SJSA1 (cell line): ENCODE results near the gene GRK4. TPM values are rescaled to one million over a fixed set of nuclear protein-coding genes. Genes with fewer than 3 reads are reported as not detected.
"Not testable (repeated sequence)": the region's sequence is repeated elsewhere in the genome, so short reads cannot be mapped to it uniquely, and the experiment has no call there.

Experiments used
- DNase-seq, 2 experiments: peaks; one replicate each; pipeline ENCODE4 v3.0.0-alpha.2; 2015 to 2020; ENCODE audit warnings: low spot score in 2 of 2, low read depth in 1 of 2
- H3K27ac ChIP-seq: fragments of 250-450 bp; sonication (Bioruptor Pico); 2 replicates; pipeline ENCODE4 v1.5.1; 2020; ENCODE audit warnings: mild to moderate bottlenecking, moderate library complexity
- H3K27me3 ChIP-seq: fragments of 250-450 bp; sonication (Bioruptor Pico); replicated peaks from 2 replicates; pipeline ENCODE4 v1.5.1; 2020; ENCODE audit warnings: mild to moderate bottlenecking, moderate library complexity
- H3K36me3 ChIP-seq: fragments of 250-450 bp; sonication (Bioruptor Pico); 2 replicates; pipeline ENCODE4 v1.5.1; 2020; ENCODE audit warnings: mild to moderate bottlenecking
- H3K4me1 ChIP-seq: fragments of 250-450 bp; sonication (Bioruptor Pico); replicated peaks from 2 replicates; pipeline ENCODE4 v1.6.1; 2021; ENCODE audit warnings: mild to moderate bottlenecking
- H3K4me3 ChIP-seq: fragments of 250-450 bp; sonication (Bioruptor Pico); 2 replicates; pipeline ENCODE4 v1.5.1; 2020; ENCODE audit warnings: mild to moderate bottlenecking
- H3K9me3 ChIP-seq: fragments of 250-450 bp; sonication (Bioruptor Pico); replicated peaks from 2 replicates; pipeline ENCODE4 v1.5.1; 2020; ENCODE audit warnings: mild to moderate bottlenecking
- total RNA-seq: library from RNA; depleted of rRNA; stranded (reverse); fragments of >200 nt; shearing (Covaris generic); gene quantifications from 2 replicates; pipeline ENCODE4 v1.2.3, GENCODE V29; 2014; rRNA removed

Gene GRK4
- total RNA-seq, result 1.2 and 1.7 TPM in 2 replicates

DNA sequence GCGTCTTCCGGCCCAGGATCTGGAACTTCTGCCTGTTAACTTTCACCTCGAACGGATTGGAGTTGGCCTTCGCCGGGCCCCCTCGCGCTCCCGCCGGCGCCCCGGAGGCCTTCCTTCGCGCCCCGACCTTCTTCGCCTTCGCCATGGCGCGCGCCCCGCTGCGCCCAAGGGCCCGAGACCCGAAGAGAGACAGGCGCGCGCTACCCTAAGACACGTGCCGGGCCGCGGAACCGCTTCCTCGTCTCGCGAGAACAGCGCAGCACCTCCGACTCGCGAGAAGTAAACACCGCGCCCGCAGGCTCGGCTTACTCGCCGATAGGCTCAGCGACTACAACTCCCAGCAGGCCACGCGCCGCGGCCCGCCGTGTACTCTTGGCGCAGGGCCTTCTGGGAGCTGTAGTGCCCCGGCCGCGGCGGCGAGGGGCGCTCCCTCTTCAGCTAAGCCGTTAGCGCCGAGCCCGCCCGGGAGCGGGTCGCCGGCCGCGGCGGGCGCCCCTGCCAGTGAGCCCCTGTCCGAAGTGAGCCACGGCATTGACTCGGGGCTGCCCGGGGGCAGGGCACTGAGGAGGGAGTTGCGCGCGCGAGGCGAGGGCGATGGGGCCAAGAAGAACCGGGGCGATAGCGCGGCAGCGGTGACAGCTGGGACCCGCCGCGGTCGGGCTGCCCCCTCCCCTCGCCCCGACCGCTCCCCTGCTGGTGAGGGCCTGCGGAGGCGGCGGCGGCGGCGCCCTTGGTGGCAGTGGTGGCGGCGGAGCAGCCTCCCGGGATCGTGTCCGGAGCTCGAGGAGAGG is at the start of gene GRK4, which contains the start of gene NOP14:
Gene GRK4 (plus strand): TSS at position 397 of the 791 bp plus-strand sequence. CDS start 500 bp downstream, outside the sequence.
Gene NOP14 (minus strand): TSS at position 232 of the 791 bp plus-strand sequence. CDS start 87 bp downstream, at position 145.
- Histone ChIP-seq H3K27ac (peak within 1 kb of the TSS; percentile 60), H3K27me3 (no peaks in the 10 kb centered on the region), H3K4me1 (peaks cover 3% of the 10 kb centered on the region; the same call in 1 of the 2 replicates), H3K4me3 (peak within 1 kb of the TSS; percentile 78), H3K36me3 (peaks cover 4% of the 10 kb centered on the region; the same call in 1 of the 2 replicates), H3K9me3 (no peaks in the 10 kb centered on the region)
- peak; percentile 83 to 93 for DNase-seq

GRCh38 chr4:2914256-2915126 is 48.9 kb upstream of the GRK4 start:
- no peak for DNase-seq
- Histone ChIP-seq H3K27ac (no peak overlapping the region), H3K27me3 (no peaks in the 10 kb centered on the region), H3K4me3 (no peak overlapping the region), H3K4me1 (no peaks in the 10 kb centered on the region), H3K36me3 (peaks cover 4% of the 10 kb centered on the region), H3K9me3 (no peaks in the 10 kb centered on the region)

- Histone ChIP-seq H3K27me3 (no peaks in the 10 kb centered on the region), H3K4me3 (no peak overlapping the region), H3K36me3 (peaks cover 4% of the 10 kb centered on the region), H3K4me1 (no peaks in the 10 kb centered on the region), H3K9me3 (no peaks in the 10 kb centered on the region), H3K27ac (no peak overlapping the region)
- no peak for DNase-seq
These were observed 47.6 kb upstream of the GRK4 start for GRCh38 chr4:2915789-2916188.

GRCh38 chr4:2916696-2917095 is 46.7 kb upstream of the GRK4 start:
- not testable (repeated sequence) for H3K27ac ChIP-seq, H3K36me3 ChIP-seq, DNase-seq, H3K27me3 ChIP-seq, H3K4me3 ChIP-seq, H3K9me3 ChIP-seq, H3K4me1 ChIP-seq

- H3K27ac ChIP-seq, H3K4me3 ChIP-seq, H3K36me3 ChIP-seq, H3K9me3 ChIP-seq, H3K27me3 ChIP-seq, DNase-seq: not testable (repeated sequence)
- peaks cover 12% of the 10 kb centered on the region for H3K4me1 ChIP-seq
These were observed 45.1 kb upstream of the GRK4 start for GRCh38 chr4:2918300-2918699.

DNA sequence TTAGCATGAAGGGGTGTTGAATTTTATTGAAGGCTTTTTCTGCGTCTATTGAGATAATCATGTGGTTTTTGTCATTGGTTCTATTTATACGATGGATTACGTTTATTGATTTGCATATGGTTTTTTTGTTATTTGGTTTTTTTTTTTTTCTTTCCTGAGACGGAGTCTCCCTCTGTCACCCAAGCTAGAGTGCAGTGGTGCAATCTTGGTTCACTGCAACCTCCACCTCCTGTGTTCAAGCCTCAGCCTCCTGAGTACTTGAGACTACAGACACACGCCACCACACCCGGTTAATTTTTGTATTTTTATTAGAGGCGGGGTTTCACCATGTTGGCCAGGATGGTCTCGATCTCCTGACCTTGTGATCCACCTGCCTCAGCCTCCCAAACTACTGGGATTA is 44.7 kb upstream of the GRK4 start:
- DNase-seq, H3K27ac ChIP-seq, H3K36me3 ChIP-seq, H3K4me3 ChIP-seq, H3K9me3 ChIP-seq, H3K27me3 ChIP-seq: not testable (repeated sequence)
- H3K4me1 ChIP-seq, result peaks cover 14% of the 10 kb centered on the region

- not testable (repeated sequence) for H3K4me3 ChIP-seq, H3K27me3 ChIP-seq, H3K9me3 ChIP-seq, H3K36me3 ChIP-seq
- peak; percentile 49 to 77 for DNase-seq
- H3K27ac ChIP-seq, result peak overlapping the region; percentile 54; the same call in 1 of the 2 replicates
- H3K4me1 ChIP-seq, result peaks cover 14% of the 10 kb centered on the region
These were observed 40.8 kb upstream of the GRK4 start for GRCh38 chr4:2922453-2923101.

GRCh38 chr4:2923141-2923551 is 40.2 kb upstream of the GRK4 start:
- DNase-seq, result peak in 1 of 2 experiments; percentile 10
- Histone ChIP-seq H3K27me3 (no peaks in the 10 kb centered on the region), H3K27ac (peak overlapping the region; percentile 54; the same call in 1 of the 2 replicates), H3K4me1 (peaks cover 14% of the 10 kb centered on the region), H3K4me3 (no peak overlapping the region), H3K36me3 (peaks cover 3% of the 10 kb centered on the region; the same call in 1 of the 2 replicates), H3K9me3 (no peaks in the 10 kb centered on the region)

DNA sequence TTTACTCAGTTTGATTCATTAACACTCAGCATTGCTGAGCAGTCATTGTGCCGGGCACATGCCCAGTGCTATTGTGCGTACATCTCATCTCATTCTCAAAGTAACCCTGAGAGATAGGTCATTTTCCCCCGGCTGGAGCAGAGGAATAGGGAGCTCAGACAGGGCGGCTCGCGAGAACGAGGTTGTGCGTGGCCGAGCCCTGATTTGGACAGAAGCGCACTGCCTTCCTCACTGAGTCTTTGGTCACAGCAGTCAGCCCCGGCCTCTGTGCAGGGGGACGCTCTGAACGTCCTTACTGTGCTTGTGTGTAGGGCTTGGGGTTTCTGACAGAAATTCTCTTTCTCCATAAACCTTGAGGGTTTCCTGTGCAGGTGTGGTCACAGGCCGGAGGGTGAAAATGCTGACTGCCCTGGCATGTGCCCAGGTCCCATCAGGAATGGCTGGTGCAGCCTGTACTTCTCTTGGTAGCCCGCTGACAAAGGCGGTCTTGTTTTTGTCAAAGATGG is 39.6 kb upstream of the GRK4 start:
- Histone ChIP-seq H3K27me3 (no peaks in the 10 kb centered on the region), H3K36me3 (peaks cover 3% of the 10 kb centered on the region; the same call in 1 of the 2 replicates), H3K4me3 (no peak overlapping the region), H3K4me1 (peaks cover 14% of the 10 kb centered on the region), H3K9me3 (no peaks in the 10 kb centered on the region), H3K27ac (no peak overlapping the region)
- DNase-seq, result no peak

- peaks cover 14% of the 10 kb centered on the region for H3K4me1 ChIP-seq
- H3K27me3 ChIP-seq, result no peaks in the 10 kb centered on the region
- no peak overlapping the region for H3K27ac ChIP-seq
- H3K9me3 ChIP-seq, result no peaks in the 10 kb centered on the region
- H3K4me3 ChIP-seq, result no peak overlapping the region
- DNase-seq, result no peak
- H3K36me3 ChIP-seq, result peaks cover 6% of the 10 kb centered on the region; the same call in 1 of the 2 replicates
These were observed 39.1 kb upstream of the GRK4 start for GRCh38 chr4:2924286-2924685.

- H3K27me3 ChIP-seq, result no peaks in the 10 kb centered on the region
- DNase-seq, result no peak
- no peak overlapping the region for H3K4me3 ChIP-seq
- no peaks in the 10 kb centered on the region for H3K9me3 ChIP-seq
- H3K4me1 ChIP-seq, result peaks cover 14% of the 10 kb centered on the region
- no peak overlapping the region for H3K27ac ChIP-seq
- H3K36me3 ChIP-seq, result peaks cover 9% of the 10 kb centered on the region; the same call in 1 of the 2 replicates
These were observed 38.5 kb upstream of the GRK4 start for GRCh38 chr4:2924765-2925301.

GRCh38 chr4:2925496-2925895 is 37.9 kb upstream of the GRK4 start:
- H3K9me3 ChIP-seq, result no peaks in the 10 kb centered on the region
- H3K27me3 ChIP-seq, result no peaks in the 10 kb centered on the region
- DNase-seq, result no peak
- peaks cover 14% of the 10 kb centered on the region for H3K4me1 ChIP-seq
- H3K27ac ChIP-seq, result no peak overlapping the region
- H3K36me3 ChIP-seq, result peaks cover 9% of the 10 kb centered on the region; the same call in 1 of the 2 replicates
- H3K4me3 ChIP-seq, result no peak overlapping the region
